HG03159 (cell line): ENCODE measurements around the gene NSD1.

Experiments used
- ATAC-seq: cut with Tn5 transposase; IDR thresholded peaks from one replicate; pipeline ENCODE4 v1.9.1; 2021; ENCODE audit warnings: mild to moderate bottlenecking, moderate library complexity; ENCODE audit not compliant: unreplicated experiment

Gene NSD1

GRCh38 chr5:177097016-177097985, 36.3 kb upstream of the NSD1 start:
- no peak for ATAC-seq

- no peak for ATAC-seq
Measured at GRCh38 chr5:177098120-177098469, 35.5 kb upstream of the NSD1 start.

GRCh38 chr5:177098470-177099141, 35.0 kb upstream of the NSD1 start:
- ATAC-seq, result no peak

GRCh38 chr5:177099422-177100093, 34.0 kb upstream of the NSD1 start:
- ATAC-seq, result no peak

- no peak for ATAC-seq
Measured at GRCh38 chr5:177100714-177101121, 32.9 kb upstream of the NSD1 start.

GRCh38 chr5:177103523-177104253, 29.9 kb upstream of the NSD1 start:
- ATAC-seq, result no peak

- no peak for ATAC-seq
Measured at GRCh38 chr5:177105691-177106476, 27.7 kb upstream of the NSD1 start.

GRCh38 chr5:177107159-177107558, 26.4 kb upstream of the NSD1 start:
- ATAC-seq, result no peak

GRCh38 chr5:177109810-177110209, 23.8 kb upstream of the NSD1 start:
- ATAC-seq, result no peak

GRCh38 chr5:177111720-177112394, 21.7 kb upstream of the NSD1 start:
- no peak for ATAC-seq

GRCh38 chr5:177112589-177113220, 20.9 kb upstream of the NSD1 start:
- no peak for ATAC-seq

- peak; percentile 52 for ATAC-seq
Measured at GRCh38 chr5:177113566-177114424, 19.8 kb upstream of the NSD1 start.

- peak; percentile 65 for ATAC-seq
Measured at GRCh38 chr5:177116631-177117373, 16.8 kb upstream of the NSD1 start.

- ATAC-seq, result no peak
Measured at GRCh38 chr5:177117441-177118045, 16.0 kb upstream of the NSD1 start.

- no peak for ATAC-seq
Measured at GRCh38 chr5:177122566-177122965, 11.0 kb upstream of the NSD1 start.

- ATAC-seq, result no peak
Measured at GRCh38 chr5:177123789-177124485, 9.6 kb upstream of the NSD1 start.
